T1000 (cell line): ENCODE measurements around the gene KCNJ5.

Experiments
- DNase-seq: peaks from one replicate; lab custom pipeline; 2025; ENCODE audit warnings: mixed read lengths; lab: John Stamatoyannopoulos, UW

The KCNJ5 gene

GRCh38 chr11:128957202-128957482, 66.0 kb downstream of the KCNJ5 start:
- no peak for DNase-seq

GRCh38 chr11:128961645-128962044, 70.5 kb downstream of the KCNJ5 start:
- DNase-seq: no peak

GRCh38 chr11:128962896-128963295, 71.7 kb downstream of the KCNJ5 start:
- DNase-seq: no peak

- no peak for DNase-seq
These were observed 72.7 kb downstream of the KCNJ5 start for GRCh38 chr11:128963744-128964325.

GRCh38 chr11:128964463-128964930, 73.3 kb downstream of the KCNJ5 start:
- no peak for DNase-seq

GRCh38 chr11:128965485-128965884, 74.3 kb downstream of the KCNJ5 start:
- DNase-seq: no peak

GRCh38 chr11:128967578-128967977, 76.4 kb downstream of the KCNJ5 start:
- DNase-seq: no peak

- DNase-seq: no peak
These were observed 77.8 kb downstream of the KCNJ5 start for GRCh38 chr11:128968916-128969315.
